HepG2 (cell line): ENCODE measurements around the gene NINL. TPM values are rescaled to one million over a fixed set of nuclear protein-coding genes. Genes with fewer than 3 reads are reported as not detected.

Experiments
- ARID3A ChIP-seq: IDR thresholded peaks from 2 replicates; pipeline ENCODE4 v1.6.1; 2012; ENCODE audit warnings: low read depth, low read length, improper control_type of control experiment
- ARNT ChIP-seq: fragments of 450-650 bp; IDR thresholded peaks from 2 replicates; pipeline ENCODE4 v1.6.1; 2017
- ATF7 ChIP-seq, 2 experiments: fragments of 450-650 bp in 1 of 2; sonication (generic) in 1 of 2; formaldehyde crosslinking in 1 of 2; IDR thresholded peaks; 2 replicates each; pipeline versions ENCODE4 v1.4.0 to v1.6.1; 2016 to 2020; ENCODE audit warnings: antibody characterized with exemption in 1 of 2, mild to moderate bottlenecking in 1 of 2, missing genetic modification reagents in 1 of 2
- CTCF ChIP-seq: sonication (generic); formaldehyde crosslinking; IDR thresholded peaks from 2 replicates; pipeline ENCODE4 v1.5.0; 2020; ENCODE audit warnings: mild to moderate bottlenecking, missing genetic modification reagents, moderate library complexity
- FOXJ3 ChIP-seq: sonication (generic); formaldehyde crosslinking; IDR thresholded peaks from 2 replicates; pipeline ENCODE4 v1.4.0; 2020; ENCODE audit warnings: missing genetic modification reagents, mild to moderate bottlenecking, borderline replicate concordance
- GABPB1 ChIP-seq: IDR thresholded peaks from 2 replicates; pipeline ENCODE4 v1.6.1; 2016; ENCODE audit warnings: mild to moderate bottlenecking, missing genetic modification reagents, moderate library complexity, missing compliant biosample characterization
- GLMP ChIP-seq: sonication (generic); formaldehyde crosslinking; IDR thresholded peaks from 2 replicates; pipeline ENCODE4 v1.9.0; 2021; ENCODE audit warnings: missing genetic modification reagents, mild to moderate bottlenecking, borderline replicate concordance
- HCFC1 ChIP-seq: fragments of 150-350 bp; IDR thresholded peaks from 2 replicates; pipeline ENCODE4 v1.6.1; 2014; ENCODE audit warnings: low read depth, low read length
- HNRNPLL ChIP-seq: fragments of 200-400 bp; formaldehyde crosslinking; IDR thresholded peaks from 2 replicates; pipeline ENCODE4 v1.6.1; 2017; ENCODE audit warnings: mild to moderate bottlenecking, low read depth, low read length; ENCODE audit not compliant: poor library complexity, severe bottlenecking
- HOXA3 ChIP-seq: sonication (generic); formaldehyde crosslinking; IDR thresholded peaks from 2 replicates; pipeline ENCODE4 v1.5.0; 2020; ENCODE audit warnings: missing genetic modification reagents
- KAT8 ChIP-seq: IDR thresholded peaks from 2 replicates; pipeline ENCODE4 v1.6.1; 2016; ENCODE audit warnings: missing genetic modification reagents, missing compliant biosample characterization
- KLF13 ChIP-seq: sonication (generic); formaldehyde crosslinking; IDR thresholded peaks from 2 replicates; pipeline ENCODE4 v1.4.0; 2020; ENCODE audit warnings: mild to moderate bottlenecking, missing genetic modification reagents
- MXI1 ChIP-seq: IDR thresholded peaks from 3 replicates; pipeline ENCODE4 v1.6.1; 2012; ENCODE audit warnings: low read depth, low read length, inconsistent platforms, borderline replicate concordance
- NRL ChIP-seq: sonication (generic); formaldehyde crosslinking; IDR thresholded peaks from 2 replicates; pipeline ENCODE4 v1.5.0; 2020; ENCODE audit warnings: missing genetic modification reagents, mild to moderate bottlenecking, moderate library complexity, borderline replicate concordance
- POLR2A ChIP-seq, 2 experiments: IDR thresholded peaks; 2 replicates each; pipeline ENCODE4 v1.6.1; 2011; ENCODE audit warnings: low read depth in 2 of 2, low read length in 2 of 2, mild to moderate bottlenecking in 1 of 2, moderate library complexity in 1 of 2; ENCODE audit not compliant: insufficient read depth in 1 of 2
- RFX1 ChIP-seq: fragments of 450-650 bp; IDR thresholded peaks from 2 replicates; pipeline ENCODE4 v1.6.1; 2017
- SMYD3 ChIP-seq: sonication (generic); formaldehyde crosslinking; IDR thresholded peaks from 2 replicates; pipeline ENCODE4 v1.8.1; 2023; ENCODE audit warnings: mild to moderate bottlenecking, missing genetic modification reagents
- TARDBP ChIP-seq: sonication (generic); formaldehyde crosslinking; IDR thresholded peaks from 2 replicates; pipeline ENCODE4 v1.8.0; 2022; ENCODE audit warnings: mild to moderate bottlenecking, missing genetic modification reagents
- XRCC5 ChIP-seq: fragments of 200-400 bp; formaldehyde crosslinking; optimal IDR thresholded peaks from 2 replicates; pipeline ENCODE3; 2017; ENCODE audit warnings: mild to moderate bottlenecking, low read length
- ZBTB38 ChIP-seq: sonication (generic); formaldehyde crosslinking; IDR thresholded peaks from 2 replicates; pipeline ENCODE4 v1.5.1; 2020; ENCODE audit warnings: mild to moderate bottlenecking, missing genetic modification reagents
- ZNF24 ChIP-seq: fragments of 450-650 bp; IDR thresholded peaks from 2 replicates; pipeline ENCODE4 v1.6.1; 2017; ENCODE audit warnings: antibody characterized with exemption, mild to moderate bottlenecking
- ZNF263 ChIP-seq: sonication (generic); formaldehyde crosslinking; IDR thresholded peaks from 2 replicates; pipeline ENCODE4 v1.4.0; 2020; ENCODE audit warnings: missing genetic modification reagents
- ZNF496 ChIP-seq: sonication (generic); formaldehyde crosslinking; IDR thresholded peaks from 2 replicates; pipeline ENCODE4 v1.8.1; 2023; ENCODE audit warnings: mild to moderate bottlenecking, moderate library complexity, missing genetic modification reagents; ENCODE audit not compliant: insufficient replicate concordance
- ZNF557 ChIP-seq: sonication (generic); formaldehyde crosslinking; IDR thresholded peaks from 2 replicates; pipeline ENCODE4 v1.4.0; 2020; ENCODE audit warnings: missing genetic modification reagents
- ZNF562 ChIP-seq: sonication (generic); formaldehyde crosslinking; IDR thresholded peaks from 2 replicates; pipeline ENCODE4 v1.8.0; 2022; ENCODE audit warnings: missing genetic modification reagents, borderline replicate concordance
- ZNF564 ChIP-seq: sonication (generic); formaldehyde crosslinking; IDR thresholded peaks from 2 replicates; pipeline ENCODE4 v1.8.1; 2023; ENCODE audit warnings: mild to moderate bottlenecking, missing genetic modification reagents
- ZNF597 ChIP-seq: sonication (generic); formaldehyde crosslinking; IDR thresholded peaks from 2 replicates; pipeline ENCODE4 v1.5.0; 2020; ENCODE audit warnings: missing genetic modification reagents
- ZNF776 ChIP-seq: sonication (generic); formaldehyde crosslinking; IDR thresholded peaks from 2 replicates; pipeline ENCODE4 v1.4.0; 2020; ENCODE audit warnings: mild to moderate bottlenecking, missing genetic modification reagents
- ZSCAN21 ChIP-seq: sonication (generic); formaldehyde crosslinking; IDR thresholded peaks from 2 replicates; pipeline ENCODE4 v1.8.0; 2022; ENCODE audit warnings: mild to moderate bottlenecking, missing genetic modification reagents, moderate library complexity, borderline replicate concordance
- polyA plus RNA-seq, 8 experiments: library from polyadenylated mRNA; depleted of rRNA in 3 of 8; stranded (reverse) in 7 of 8; unstranded in 1 of 8; fragments of >200 nt; fragmentation: Illumina TruSeq in 4 of 8; extraction: Trizol in 4 of 8; gene quantifications; 2 replicates each; pipeline versions ENCODE4 v1.2.1 to v1.2.3, GENCODE V29; 2011 to 2016; ENCODE audit warnings: low read depth in 4 of 8, missing spikeins in 1 of 8, mixed read lengths in 1 of 8; ENCODE audit not compliant: insufficient read depth in 1 of 8
- total RNA-seq, 5 experiments: library from RNA; depleted of rRNA; stranded (reverse); fragments of >200 nt; fragmentation: Illumina TruSeq; extraction: Trizol; gene quantifications; 2 replicates each; pipeline ENCODE4 v1.2.3, GENCODE V29; 2016; ENCODE audit warnings: low read depth in 1 of 5

The NINL gene
- total and polyA plus RNA-seq, 2 of the 13 experiments (the other 11 are each of a cell fraction or from before 2014, with no cell fraction given) = 32.3 to 34.3 TPM

- no peak for TF ChIP-seq HNRNPLL
- TF ChIP-seq ZNF24 = no peak
- no peak for TF ChIP-seq ZNF564 (CRISPR knock-in tag)
- TF ChIP-seq ZNF263 (CRISPR knock-in tag) = no peak
- TF ChIP-seq GABPB1 (CRISPR knock-in tag) = no peak
- no peak for TF ChIP-seq ZNF562 (CRISPR knock-in tag)
- TF ChIP-seq POLR2A (IDR thresholded peaks at IDR 0.05; ENCODE audit: insufficient read depth in 1 of 2, low read depth in 2 of 2, low read length in 2 of 2) = no peak
- no peak for TF ChIP-seq ZNF496 (CRISPR knock-in tag)
- no peak for TF ChIP-seq HOXA3 (CRISPR knock-in tag)
- 0 out of 2 replicates have a peak, but pooled peaks have one; percentile 8 for TF ChIP-seq CTCF (CRISPR knock-in tag)
- peak; percentile 28; the same call in 1 of the 2 replicates for TF ChIP-seq ZSCAN21 (CRISPR knock-in tag)
- TF ChIP-seq ZNF557 (CRISPR knock-in tag) = no peak
- TF ChIP-seq XRCC5 = peak; percentile 36
- no peak for TF ChIP-seq KLF13 (CRISPR knock-in tag)
- TF ChIP-seq ZBTB38 (CRISPR knock-in tag) = peak; percentile 93
- TF ChIP-seq KAT8 (CRISPR knock-in tag) = no peak
- TF ChIP-seq SMYD3 (CRISPR knock-in tag) = no peak
- TF ChIP-seq ARID3A = no peak
- no peak for TF ChIP-seq ZNF776
- TF ChIP-seq NRL (CRISPR knock-in tag) = no peak
- TF ChIP-seq FOXJ3 = 0 out of 2 replicates have a peak, but pooled peaks have one; percentile 41
- no peak for TF ChIP-seq RFX1
- TF ChIP-seq TARDBP (CRISPR knock-in tag) = no peak
- TF ChIP-seq HCFC1 = no peak
- no peak for TF ChIP-seq ARNT
- no peak for TF ChIP-seq GLMP (CRISPR knock-in tag)
- no peak for TF ChIP-seq MXI1
- no peak for TF ChIP-seq ATF7 (IDR thresholded peaks at IDR 0.05)
- TF ChIP-seq ATF7 (CRISPR knock-in tag; IDR thresholded peaks at IDR 0.05) = no peak
- TF ChIP-seq ZNF597 (CRISPR knock-in tag) = no peak
Observed at GRCh38 chr20:25553819-25554296, 31.5 kb downstream of the NINL start (continued).
